HL-60 (cell line): Measurements from ENCODE around the gene SPTB.

ENCODE experiments used
- DNase-seq, 2 experiments: peaks; one replicate each; pipeline ENCODE4 v3.0.0-alpha.2; 2010 to 2020; ENCODE audit warnings: low read depth in 1 of 2, low spot score in 1 of 2
- H3K27ac ChIP-seq: fragments of 250-450 bp; sonication (Bioruptor Pico); replicated peaks from 2 replicates; pipeline ENCODE4 v1.5.1; 2020; ENCODE audit warnings: mild to moderate bottlenecking, moderate library complexity
- H3K27me3 ChIP-seq: fragments of 250-450 bp; sonication (Bioruptor Pico); 2 replicates; pipeline ENCODE4 v1.5.1; 2021; ENCODE audit warnings: mild to moderate bottlenecking, moderate library complexity; ENCODE audit not compliant: insufficient read depth, poor library complexity, severe bottlenecking
- H3K4me3 ChIP-seq: replicated peaks from 2 replicates; pipeline ENCODE4 v1.5.1; 2011; ENCODE audit warnings: mild to moderate bottlenecking, control low read depth, low read length; ENCODE audit not compliant: insufficient read depth
- GABPA ChIP-seq: IDR thresholded peaks from 2 replicates; pipeline ENCODE4 v1.6.1; 2012; ENCODE audit warnings: low read depth
- POLR2AphosphoS5 ChIP-seq: IDR thresholded peaks from 2 replicates; pipeline ENCODE4 v1.6.1; 2012; ENCODE audit warnings: low read depth
- SPI1 ChIP-seq: IDR thresholded peaks from 2 replicates; pipeline ENCODE4 v1.6.1; 2012; ENCODE audit warnings: low read depth, mild to moderate bottlenecking, borderline replicate concordance
- TF ChIP-seq, protein P1 (sequence below): IDR thresholded peaks from 2 replicates; pipeline ENCODE4 v1.6.1; 2012; ENCODE audit warnings: low read depth; ENCODE audit not compliant: insufficient replicate concordance
- TF ChIP-seq, protein P2 (sequence below): IDR thresholded peaks from one replicate; pipeline ENCODE4 v1.5.1; 2011; ENCODE audit warnings: low read length, control low read depth, inconsistent platforms; ENCODE audit not compliant: insufficient read depth

The SPTB gene

GRCh38 chr14:64708148-64709004 lies 171.3 kb downstream of the SPTB start:
- TF ChIP-seq, protein P1, sequence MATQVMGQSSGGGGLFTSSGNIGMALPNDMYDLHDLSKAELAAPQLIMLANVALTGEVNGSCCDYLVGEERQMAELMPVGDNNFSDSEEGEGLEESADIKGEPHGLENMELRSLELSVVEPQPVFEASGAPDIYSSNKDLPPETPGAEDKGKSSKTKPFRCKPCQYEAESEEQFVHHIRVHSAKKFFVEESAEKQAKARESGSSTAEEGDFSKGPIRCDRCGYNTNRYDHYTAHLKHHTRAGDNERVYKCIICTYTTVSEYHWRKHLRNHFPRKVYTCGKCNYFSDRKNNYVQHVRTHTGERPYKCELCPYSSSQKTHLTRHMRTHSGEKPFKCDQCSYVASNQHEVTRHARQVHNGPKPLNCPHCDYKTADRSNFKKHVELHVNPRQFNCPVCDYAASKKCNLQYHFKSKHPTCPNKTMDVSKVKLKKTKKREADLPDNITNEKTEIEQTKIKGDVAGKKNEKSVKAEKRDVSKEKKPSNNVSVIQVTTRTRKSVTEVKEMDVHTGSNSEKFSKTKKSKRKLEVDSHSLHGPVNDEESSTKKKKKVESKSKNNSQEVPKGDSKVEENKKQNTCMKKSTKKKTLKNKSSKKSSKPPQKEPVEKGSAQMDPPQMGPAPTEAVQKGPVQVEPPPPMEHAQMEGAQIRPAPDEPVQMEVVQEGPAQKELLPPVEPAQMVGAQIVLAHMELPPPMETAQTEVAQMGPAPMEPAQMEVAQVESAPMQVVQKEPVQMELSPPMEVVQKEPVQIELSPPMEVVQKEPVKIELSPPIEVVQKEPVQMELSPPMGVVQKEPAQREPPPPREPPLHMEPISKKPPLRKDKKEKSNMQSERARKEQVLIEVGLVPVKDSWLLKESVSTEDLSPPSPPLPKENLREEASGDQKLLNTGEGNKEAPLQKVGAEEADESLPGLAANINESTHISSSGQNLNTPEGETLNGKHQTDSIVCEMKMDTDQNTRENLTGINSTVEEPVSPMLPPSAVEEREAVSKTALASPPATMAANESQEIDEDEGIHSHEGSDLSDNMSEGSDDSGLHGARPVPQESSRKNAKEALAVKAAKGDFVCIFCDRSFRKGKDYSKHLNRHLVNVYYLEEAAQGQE, result no peak
- peak; percentile 54 for TF ChIP-seq SPI1
- peak; percentile 66 to 83 for DNase-seq
- Histone ChIP-seq H3K27ac (peak overlapping the region; percentile 89), H3K4me3 (no peak overlapping the region), H3K27me3 (no peaks in the 10 kb centered on the region)

DNA sequence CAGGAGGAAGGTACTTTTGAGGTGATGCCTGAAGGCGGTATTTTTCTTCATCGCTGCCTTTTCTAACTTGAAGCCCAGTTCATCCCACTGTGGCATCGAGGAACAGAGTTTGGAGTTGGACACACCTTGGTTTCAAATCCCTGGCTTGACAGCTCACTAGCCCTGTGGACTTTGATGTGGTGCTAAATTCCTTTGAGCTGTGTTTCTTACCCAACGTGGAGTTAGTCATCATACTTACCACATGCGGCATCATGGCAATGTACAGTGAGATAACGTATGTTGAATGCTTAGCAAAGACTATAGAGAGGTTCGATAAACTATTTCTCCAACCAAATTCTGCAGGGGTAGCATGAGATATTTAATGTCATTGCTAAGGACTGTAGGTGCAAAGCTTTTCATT lies 172.0 kb downstream of the SPTB start:
- Histone ChIP-seq H3K4me3 (no peak overlapping the region), H3K27me3 (no peaks in the 10 kb centered on the region), H3K27ac (peak overlapping the region; percentile 89)
- TF ChIP-seq POLR2AphosphoS5 (no peak), GABPA (no peak), SPI1 (no peak)
- TF ChIP-seq, protein P1, result no peak
- TF ChIP-seq, protein P2, sequence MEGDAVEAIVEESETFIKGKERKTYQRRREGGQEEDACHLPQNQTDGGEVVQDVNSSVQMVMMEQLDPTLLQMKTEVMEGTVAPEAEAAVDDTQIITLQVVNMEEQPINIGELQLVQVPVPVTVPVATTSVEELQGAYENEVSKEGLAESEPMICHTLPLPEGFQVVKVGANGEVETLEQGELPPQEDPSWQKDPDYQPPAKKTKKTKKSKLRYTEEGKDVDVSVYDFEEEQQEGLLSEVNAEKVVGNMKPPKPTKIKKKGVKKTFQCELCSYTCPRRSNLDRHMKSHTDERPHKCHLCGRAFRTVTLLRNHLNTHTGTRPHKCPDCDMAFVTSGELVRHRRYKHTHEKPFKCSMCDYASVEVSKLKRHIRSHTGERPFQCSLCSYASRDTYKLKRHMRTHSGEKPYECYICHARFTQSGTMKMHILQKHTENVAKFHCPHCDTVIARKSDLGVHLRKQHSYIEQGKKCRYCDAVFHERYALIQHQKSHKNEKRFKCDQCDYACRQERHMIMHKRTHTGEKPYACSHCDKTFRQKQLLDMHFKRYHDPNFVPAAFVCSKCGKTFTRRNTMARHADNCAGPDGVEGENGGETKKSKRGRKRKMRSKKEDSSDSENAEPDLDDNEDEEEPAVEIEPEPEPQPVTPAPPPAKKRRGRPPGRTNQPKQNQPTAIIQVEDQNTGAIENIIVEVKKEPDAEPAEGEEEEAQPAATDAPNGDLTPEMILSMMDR, result no peak
- DNase-seq, result peak in 1 of 2 experiments; percentile 22

- no peaks in the 10 kb centered on the region for H3K27me3 ChIP-seq
- no peak overlapping the region for H3K4me3 ChIP-seq
- no peak for DNase-seq
- no peak for TF ChIP-seq GABPA
- TF ChIP-seq, protein P1, result no peak
- peak overlapping the region; percentile 88; the same call in 1 of the 2 replicates for H3K27ac ChIP-seq
These were observed 173.0 kb downstream of the SPTB start for GRCh38 chr14:64706593-64707193.

DNA sequence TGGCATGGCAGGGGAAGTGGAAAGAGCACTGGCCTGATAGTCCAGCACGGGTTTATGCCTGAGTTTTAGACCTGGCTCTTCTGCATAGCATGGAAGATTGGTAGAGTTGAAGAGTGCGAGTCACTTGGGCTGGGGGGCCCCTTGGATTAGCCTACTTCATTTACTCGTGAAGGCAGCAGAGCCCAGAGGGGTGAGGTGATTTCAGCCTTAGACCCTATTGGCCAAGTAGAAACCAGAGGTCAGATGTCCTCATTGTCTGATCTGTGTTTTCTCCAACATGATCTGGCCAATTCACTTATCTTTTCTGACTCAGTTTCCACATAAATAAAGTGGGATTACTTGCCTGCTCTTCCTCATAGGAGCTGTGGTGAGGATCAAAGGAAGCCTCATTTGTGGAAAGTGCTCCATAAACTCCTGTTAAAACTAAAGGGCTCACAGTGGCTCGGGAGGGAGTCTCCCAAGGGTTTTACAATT lies 173.6 kb downstream of the SPTB start:
- Histone ChIP-seq H3K27me3 (no peaks in the 10 kb centered on the region), H3K27ac (peak overlapping the region; percentile 88), H3K4me3 (no peak overlapping the region)
- TF ChIP-seq GABPA (no peak), POLR2AphosphoS5 (no peak), SPI1 (no peak)
- TF ChIP-seq, protein P1, result no peak
- TF ChIP-seq, protein P2, result no peak
- DNase-seq, result no peak
